GM04503 (cell line): ENCODE measurements around the gene OGG1.

Source experiments
- DNase-seq: peaks from one replicate; pipeline ENCODE4 v3.0.0-alpha.2; 2012; ENCODE audit warnings: low read depth

Gene OGG1

GRCh38 chr3:9727743-9728142, 22.0 kb upstream of the OGG1 start:
- DNase-seq: no peak

DNA sequence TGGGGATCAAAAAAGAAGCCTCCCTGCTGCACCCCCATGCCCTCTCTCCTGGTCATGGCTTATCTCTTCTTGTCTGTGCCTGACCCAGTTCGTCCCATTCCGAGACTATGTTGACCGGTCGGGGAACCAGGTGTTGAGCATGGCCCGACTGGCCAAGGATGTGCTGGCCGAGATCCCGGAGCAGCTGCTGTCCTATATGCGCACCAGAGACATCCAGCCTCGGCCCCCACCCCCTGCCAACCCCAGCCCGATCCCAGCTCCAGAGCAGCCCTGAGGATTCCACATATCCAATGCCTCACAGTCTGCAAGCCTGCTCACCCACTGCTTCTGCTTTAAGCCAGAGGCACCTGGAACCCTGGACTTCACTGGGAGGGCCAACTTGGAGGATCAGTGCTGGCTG, 20.3 kb upstream of the OGG1 start:
- no peak for DNase-seq

DNA sequence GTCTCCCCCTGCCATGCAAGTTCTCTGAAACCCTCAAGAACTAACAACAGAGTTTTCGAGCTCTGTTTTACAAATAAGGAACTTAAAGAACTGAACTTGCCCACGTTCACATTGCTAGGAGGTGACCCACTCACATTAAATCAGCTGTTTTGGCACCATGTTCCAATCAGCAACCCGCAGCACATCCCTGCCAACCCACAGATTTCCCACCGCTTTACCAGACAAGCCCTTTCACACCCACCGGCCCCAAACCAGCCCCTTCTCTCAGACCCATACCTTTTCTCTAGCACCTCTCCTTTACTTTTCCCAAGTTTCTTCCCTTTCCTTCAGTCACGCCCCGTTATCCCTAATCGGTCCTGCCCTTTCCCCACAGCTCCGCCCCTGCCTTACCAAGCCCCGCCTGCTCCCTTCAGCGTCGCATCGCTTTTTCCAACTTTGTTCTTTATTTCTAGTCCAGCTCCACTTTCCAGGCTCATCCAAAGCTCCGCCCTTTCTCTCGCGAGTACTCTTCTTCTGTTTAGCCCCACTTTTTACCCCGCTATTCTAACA, 19.0 kb upstream of the OGG1 start:
- DNase-seq: no peak

GRCh38 chr3:9731206-9732079, 18.3 kb upstream of the OGG1 start, which contains the start of gene BRPF1:
BRPF1 (plus strand) TSS chr3:9731735; CDS start chr3:9734141, 2,406 bp downstream.
- peak; percentile 87 for DNase-seq

GRCh38 chr3:9732080-9732739, 17.5 kb upstream of the OGG1 start:
- no peak for DNase-seq

DNA sequence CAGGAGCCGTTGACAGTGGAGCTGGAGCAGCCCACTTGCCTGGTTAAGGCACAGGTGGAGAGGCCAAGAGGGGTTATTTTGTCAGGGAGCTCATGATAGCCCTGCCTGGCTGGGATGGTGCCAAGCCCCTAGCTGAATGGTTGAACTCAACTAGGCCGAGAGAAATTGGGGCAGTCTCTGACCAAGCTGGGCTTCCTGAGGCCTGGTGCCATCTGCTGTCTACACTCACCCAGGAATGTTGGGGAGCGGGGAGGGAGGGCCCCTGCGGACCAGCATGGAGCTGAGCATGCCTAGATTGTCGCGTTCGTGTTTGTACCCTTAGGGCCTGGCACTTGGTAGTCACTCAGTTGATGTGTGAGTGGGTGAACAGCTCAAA, 17.0 kb upstream of the OGG1 start:
- DNase-seq: no peak

GRCh38 chr3:9736831-9737230, 12.9 kb upstream of the OGG1 start:
- DNase-seq: no peak

- no peak for DNase-seq
These were observed 10.6 kb upstream of the OGG1 start for GRCh38 chr3:9739181-9739580.

GRCh38 chr3:9742560-9742959, 7.2 kb upstream of the OGG1 start:
- DNase-seq: no peak

DNA sequence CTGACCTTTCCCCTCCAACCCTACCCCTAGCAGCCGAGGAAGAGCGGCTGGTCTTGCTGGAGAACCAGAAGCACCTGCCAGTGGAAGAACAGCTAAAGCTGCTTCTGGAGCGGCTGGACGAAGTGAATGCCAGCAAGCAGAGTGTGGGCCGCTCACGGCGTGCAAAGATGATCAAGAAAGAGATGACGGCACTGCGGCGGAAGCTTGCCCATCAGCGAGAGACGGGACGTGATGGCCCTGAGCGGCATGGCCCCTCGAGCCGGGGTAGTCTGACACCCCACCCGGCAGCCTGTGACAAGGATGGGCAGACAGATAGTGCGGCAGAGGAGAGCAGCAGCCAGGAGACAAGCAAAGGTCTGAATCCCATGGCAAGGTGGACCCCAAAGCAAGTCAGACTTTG, 6.2 kb upstream of the OGG1 start:
- no peak for DNase-seq

DNA sequence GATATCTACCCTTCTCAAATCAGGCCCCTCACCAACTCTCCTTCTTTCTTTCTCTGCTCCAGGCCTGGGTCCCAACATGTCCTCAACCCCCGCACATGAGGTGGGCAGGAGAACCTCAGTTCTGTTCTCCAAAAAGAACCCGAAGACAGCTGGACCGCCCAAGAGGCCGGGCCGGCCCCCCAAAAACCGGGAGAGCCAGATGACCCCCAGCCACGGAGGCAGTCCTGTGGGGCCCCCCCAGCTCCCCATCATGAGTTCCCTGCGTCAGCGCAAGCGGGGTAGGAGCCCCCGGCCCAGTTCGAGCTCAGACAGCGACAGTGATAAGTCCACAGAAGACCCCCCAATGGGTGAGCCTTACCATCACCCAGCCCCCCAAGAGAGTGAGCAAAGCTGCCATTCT, 5.6 kb upstream of the OGG1 start:
- no peak for DNase-seq

- no peak for DNase-seq
These were observed 4.2 kb upstream of the OGG1 start for GRCh38 chr3:9745521-9745920.

DNA sequence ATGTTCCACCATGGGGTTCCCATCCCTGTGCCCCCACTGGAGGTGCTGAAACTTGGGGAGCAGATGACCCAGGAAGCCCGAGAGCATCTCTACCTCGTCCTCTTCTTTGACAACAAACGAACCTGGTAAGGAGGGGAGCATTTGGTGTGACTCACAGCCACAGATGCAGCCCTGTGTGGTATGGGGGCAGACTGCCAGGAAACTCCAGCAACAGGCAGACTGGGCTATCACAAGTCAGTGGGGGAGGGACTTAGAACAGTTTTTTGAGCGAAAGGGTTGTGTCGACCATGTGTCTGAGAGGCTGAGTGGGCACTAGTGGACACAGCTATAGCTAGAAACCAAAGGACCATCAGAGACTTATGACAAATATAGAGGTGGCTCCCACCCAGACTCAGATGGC, 3.4 kb upstream of the OGG1 start:
- no peak for DNase-seq

GRCh38 chr3:9747267-9747666, 2.5 kb upstream of the OGG1 start:
- no peak for DNase-seq

GRCh38 chr3:9748031-9748430, 1.7 kb upstream of the OGG1 start:
- DNase-seq: no peak

DNA sequence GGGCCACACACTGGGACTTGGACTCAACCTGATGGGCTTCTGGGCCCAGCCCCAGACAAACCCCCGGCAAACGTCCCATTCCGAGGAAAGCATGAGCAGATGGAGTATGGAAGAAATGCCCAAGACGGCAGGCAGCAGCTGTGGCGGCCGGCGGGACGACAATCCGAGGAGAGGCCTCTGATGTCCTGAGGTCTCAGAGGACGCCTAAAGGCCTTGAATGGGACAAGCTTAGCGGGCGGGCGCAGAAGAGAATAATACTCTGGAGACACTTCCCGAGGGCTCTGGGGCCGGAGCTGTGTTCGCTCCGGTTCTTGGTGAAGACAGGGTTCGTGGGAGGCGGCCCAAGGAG, 482 bp upstream of the OGG1 start:
- DNase-seq: no peak

DNA sequence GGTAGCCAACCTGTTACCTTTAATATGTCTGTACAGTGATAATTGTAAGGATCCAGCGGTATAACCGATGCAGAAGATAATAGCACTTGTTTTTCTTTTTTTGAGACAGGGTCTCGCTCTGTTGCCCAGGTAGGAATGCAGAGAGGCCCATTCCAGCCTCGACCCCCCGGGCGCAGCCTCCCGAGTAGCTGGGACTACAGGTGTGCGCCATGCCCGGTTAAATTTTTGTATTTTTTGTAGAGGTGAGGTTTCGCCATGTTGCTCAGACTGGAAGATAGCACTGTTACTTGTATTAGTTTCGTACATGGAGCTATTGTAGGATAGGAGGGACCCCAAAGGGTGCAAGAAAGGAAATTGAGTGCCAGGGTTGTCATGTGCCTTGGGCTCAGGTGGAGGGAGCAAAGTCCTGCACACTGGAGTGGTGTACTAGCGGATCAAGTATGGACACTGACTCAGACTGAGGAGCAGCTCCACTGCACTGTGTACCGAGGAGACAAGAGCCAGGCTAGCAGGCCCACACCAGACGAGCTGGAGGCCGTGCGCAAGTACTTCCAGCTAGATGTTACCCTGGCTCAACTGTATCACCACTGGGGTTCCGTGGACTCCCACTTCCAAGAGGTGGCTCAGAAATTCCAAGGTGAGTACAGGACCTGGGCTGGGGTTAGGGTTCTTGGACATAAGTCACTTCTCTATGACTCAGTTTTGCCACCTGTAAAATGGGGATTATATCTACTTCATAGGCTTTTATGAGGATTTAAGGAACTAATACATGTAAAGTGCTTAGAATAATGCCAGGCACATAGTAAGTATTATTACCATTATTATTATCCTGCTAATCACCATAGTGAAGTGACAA, 1.0 kb downstream of the OGG1 start:
- no peak for DNase-seq

DNA sequence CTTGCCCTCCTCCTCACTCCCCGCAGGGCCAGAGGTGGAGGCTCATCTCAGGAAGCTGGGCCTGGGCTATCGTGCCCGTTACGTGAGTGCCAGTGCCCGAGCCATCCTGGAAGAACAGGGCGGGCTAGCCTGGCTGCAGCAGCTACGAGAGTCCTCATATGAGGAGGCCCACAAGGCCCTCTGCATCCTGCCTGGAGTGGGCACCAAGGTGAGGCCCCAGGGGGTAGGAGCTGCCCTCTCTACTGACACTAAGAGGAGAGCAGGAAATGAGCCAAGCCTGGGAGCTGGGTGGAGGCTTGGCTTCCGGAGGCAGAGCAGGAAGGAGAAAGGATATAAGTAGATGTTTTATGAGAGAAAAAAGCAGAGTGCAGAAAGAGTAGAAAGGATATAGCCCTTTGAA, 4.9 kb downstream of the OGG1 start:
- no peak for DNase-seq

DNA sequence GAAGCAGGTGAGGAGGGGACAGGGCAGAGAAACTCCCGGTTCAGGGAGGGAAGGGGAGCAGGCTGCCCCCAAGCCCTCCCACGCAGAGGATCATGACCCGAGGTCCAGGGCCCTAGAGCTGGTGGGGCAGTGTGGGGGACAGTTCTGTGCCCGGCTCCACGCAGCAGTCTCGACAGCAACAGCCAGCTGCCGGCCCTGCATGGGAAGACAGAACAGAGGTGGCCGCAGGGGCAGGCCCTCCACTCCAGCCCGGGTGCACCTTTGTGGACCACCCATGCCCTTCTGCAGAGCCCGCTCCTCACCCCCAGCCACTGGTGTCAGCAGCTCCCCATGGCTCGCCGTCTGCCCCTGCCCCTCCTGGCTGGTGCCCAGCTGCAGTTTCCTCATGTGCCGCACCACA, 7.7 kb downstream of the OGG1 start:
- no peak for DNase-seq

GRCh38 chr3:9760779-9761505, 11.2 kb downstream of the OGG1 start:
- DNase-seq: no peak

- no peak for DNase-seq
These were observed 12.2 kb downstream of the OGG1 start for GRCh38 chr3:9761919-9762318.

- DNase-seq: no peak
These were observed 13.1 kb downstream of the OGG1 start for GRCh38 chr3:9762871-9763270.
